Nucleus accumbens (tissue), 56 donors: ENCODE data around the gene DDX47.
"Not testable (repeated sequence)": the region's sequence is repeated elsewhere in the genome, so short reads cannot be mapped to it uniquely, and the experiment has no call there.

Experiments used
- DNase-seq, 56 donors: peaks; one replicate each; lab custom pipeline; 2025; lab: John Stamatoyannopoulos, UW

Gene DDX47

DNA sequence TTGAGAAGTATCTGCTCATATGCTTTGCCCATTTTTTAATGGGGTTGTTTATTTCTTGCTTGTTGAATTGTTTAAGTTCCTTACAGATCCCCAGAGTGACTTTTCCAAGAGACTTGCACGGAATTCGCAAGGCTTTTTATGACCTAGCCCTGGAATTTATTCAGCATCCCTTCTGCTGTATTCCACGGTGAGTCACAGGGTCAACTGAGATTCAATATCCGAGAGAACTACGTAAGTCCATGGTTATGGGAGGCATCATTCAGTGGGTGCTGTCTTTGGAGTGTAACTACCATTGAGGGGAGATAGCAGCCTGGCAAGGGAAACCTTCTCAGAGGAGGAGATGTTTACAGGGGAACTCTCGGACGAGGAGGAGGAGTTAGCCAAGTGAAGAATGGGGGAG is 57.3 kb downstream of the DDX47 start:
- DNase-seq: no peak

DNA sequence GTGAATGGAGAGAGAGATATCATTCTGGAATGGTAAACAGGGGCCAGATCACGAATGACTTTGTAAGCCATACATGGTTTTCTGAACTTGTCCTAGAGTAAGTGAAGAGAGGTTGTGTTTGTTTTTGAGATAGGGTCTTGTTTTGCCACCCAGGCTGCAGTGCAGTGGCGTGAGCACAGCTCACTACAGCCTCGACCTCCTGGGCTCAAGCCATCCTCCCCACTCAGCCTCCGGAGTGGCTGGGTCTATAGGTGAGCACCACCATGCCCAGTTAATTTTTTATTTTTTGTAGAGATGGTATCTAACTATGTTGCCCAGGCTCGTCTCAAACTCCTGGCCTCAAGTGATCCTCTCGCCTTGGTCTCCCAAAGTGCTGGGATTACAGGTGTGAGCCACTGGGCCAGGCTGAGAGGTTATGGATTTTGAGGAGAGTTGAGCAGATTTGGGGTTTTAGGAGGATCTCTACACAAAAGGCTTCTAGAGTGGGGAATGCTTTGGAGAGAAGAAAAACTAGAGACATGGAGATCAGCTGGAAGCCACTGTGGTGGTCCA is 58.5 kb downstream of the DDX47 start:
- no peak for DNase-seq

DNA sequence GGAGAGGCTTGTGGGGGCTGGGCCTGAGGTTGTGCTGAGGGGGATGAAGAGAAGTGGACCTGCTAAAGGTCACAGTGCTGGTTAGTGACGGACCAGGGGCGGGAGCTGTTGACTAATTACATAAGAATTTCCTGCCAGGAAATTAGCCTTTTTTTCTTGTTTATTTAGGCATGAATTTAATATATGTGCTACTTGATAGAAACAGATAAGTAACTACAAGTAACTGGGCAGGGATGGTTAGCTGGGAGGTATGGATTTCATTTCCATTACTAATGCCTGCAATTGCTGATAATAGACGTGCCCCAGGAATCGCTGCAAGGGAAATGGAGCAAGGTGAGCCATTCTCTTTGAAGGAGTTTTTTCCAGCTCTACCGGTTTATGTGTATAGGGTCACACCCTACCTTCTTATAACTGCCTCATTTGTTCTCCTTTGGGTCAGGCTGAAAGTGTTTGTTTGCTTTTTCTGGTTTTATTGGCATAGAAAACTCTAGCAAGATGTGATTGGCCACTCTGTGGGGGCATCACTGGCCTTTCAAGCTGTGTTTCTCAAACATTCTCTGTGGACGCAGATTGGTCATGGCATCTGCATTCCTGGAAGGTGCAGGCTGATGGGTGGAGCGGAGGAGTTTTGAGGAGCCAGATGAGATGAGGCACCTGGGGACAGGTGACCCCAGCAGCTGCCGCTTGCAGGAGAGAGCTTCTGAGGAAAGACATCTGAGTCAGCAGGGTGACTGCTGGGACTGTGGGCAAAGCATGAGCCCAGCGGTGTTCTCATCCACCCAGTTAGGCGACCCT is 59.2 kb downstream of the DDX47 start:
- DNase-seq: no peak

DNA sequence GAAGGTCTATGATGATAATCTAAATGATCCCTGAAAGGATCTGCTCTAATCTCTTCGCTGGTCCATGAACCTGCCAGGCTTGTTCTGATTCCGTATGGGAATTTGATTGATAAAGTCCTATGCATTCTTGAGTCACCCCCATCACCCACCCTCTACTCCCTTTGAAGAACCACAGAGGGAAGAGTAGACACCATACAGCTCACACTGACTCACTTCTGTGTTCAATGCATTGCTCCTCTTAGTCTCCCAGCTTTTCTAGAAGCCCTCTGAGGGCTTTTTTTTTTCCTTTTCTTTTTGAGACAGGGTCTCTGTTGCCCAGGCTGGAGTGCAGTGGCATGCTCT is 59.8 kb downstream of the DDX47 start:
- DNase-seq: no peak

DNA sequence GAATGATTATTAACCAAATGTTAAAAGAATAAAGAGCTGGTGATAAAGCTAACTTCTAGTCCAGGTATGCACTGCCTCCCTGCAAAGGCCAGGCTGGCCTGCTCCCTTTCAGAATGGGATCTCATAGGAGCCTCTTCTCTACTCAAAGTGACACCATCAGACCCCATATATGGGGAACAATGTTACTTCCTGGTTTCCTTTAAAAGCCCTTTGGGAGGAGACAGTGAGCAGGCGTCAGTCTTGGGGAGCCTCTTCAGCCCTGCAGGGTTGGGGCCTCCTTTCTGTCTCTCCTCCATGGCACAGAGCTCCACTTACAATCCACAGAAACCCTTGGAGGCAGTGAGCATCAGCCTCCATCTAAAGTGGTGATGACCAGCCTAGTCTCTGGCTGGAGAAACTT is 60.9 kb downstream of the DDX47 start:
- DNase-seq: no peak

DNA sequence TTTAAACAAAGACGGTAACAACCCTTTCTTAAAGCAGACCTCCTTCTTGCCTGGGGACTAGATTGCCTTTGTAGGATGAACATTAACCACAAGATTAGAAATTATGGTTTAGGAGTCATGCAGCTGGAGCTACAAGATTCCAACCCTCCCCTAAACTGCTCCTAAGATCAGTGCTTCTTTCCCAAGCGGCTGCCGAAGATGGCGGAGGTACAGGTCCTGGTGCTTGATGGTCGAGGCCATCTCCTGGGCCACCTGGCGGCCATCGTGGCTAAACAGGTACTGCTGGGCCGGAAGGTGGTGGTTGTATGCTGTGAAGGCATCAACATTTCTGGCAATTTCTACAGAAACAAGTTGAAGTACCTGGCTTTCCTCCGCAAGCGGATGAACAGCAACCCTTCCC is 62.2 kb downstream of the DDX47 start:
- not testable (repeated sequence) for DNase-seq

DNA sequence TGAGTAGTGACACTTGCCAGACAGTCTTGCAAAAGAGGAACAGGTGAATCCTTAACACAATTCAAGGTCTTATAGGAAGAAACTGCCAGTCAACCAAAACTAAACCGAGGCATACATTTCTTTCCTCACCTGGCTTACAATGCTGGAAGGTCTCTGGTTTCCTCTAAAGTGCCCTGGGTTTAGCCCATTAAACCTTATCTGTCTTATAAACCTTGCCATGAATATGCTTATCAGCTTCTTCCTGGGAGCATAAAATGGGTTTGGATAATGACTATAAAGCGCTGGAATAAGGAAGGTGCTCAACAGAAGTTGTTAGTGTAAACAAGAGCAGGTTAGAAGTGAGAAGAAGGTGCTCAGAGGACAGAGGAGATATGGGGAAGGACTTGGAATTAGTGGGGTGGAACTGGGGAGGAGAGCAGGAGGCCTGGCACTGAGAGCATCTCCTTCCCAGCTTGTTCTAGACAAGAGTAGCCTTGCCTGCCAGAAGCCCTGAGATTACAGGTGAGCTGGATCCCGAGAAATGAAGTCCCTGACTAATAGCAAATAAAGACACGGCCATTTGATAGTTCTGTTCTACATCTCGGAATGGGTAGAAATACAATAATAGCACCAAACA is 64.1 kb downstream of the DDX47 start:
- no peak for DNase-seq

DNA sequence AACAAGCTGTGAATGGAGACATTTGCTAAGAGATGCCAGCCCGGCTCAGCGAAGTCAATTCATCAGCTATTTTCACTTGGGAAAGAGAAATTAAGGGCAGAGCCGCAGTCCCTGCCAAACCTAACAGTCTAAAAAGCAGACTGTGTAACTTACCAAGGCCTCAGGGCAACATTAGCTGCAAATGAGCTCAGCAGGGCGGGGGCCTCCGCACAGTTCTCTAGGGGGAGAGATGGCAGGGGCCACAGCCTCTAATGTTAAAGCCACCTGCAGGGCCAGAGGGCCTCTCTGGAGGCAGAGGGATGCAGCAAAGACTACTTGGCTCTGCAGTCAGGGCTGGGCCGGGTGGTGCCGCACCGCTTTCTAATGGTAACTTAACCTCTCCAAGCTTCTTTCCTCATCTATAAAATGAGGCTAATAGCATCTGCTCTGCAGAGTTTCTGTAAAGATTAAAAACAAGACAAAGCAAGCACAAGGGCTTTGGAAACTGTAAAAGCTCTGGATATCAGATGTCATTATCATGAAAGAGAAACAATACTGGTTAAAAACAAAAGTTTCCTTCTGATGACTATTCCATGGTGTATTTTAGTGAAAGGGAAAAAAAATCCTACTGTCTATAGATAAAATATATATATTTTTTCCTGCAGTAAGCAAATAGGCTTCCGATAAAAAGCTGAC is 64.8 kb downstream of the DDX47 start:
- no peak for DNase-seq
